Measurements from ENCODE around the gene LRRC36. TPM values are rescaled to one million over a fixed set of nuclear protein-coding genes. Genes with fewer than 3 reads are reported as not detected.
A peak's percentile ranks its signal among the peaks of the same experiment; 100 is the strongest.

Gene LRRC36
- total RNA-seq, 1 donor from 2014 or later = 0.20 TPM

DNA sequence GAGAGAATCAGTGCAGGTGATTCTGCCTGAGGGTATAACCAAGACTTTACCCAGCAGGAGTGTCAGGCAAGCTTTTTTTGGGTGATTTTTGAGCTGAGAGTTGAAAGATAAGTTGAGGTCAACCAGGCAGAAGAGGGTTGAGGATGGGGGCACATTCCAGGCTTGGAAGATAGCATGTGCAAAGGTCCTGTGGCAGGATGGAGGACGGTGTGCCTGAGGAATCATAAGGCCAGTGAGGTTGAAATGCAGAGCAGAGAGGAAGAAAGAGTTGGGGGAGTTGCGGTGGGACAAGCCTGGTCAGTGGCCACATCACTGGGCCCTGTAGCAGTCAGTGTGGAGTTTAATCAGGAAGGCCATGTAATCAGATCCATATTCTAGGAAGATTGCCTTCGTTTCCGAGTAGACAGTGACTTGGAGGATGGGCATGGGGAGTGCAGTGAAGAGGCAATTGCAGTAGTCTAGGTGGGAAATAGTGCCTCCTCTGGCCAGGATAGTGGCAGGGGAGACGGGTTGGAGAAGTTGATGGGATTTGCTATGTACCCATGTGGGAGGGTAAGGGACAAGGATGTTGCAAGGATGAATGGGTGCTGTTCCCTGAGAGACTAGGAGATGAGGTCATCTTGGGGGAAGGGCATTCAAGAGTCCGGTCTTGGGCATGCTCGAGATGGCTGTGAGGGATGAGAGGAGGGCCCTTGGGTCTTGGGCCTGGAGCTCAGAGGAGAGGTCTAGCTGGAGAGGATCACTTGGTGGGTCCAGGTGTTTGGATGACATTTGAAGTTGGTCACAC, 43.4 kb upstream of the LRRC36 start:
- no peak for DNase-seq (ENCODE audit: low spot score)
- no peak overlapping the region for H3K27ac Mint-ChIP-seq (ENCODE audit: unreplicated experiment)
- no peak overlapping the region for H3K4me3 Mint-ChIP-seq (ENCODE audit: unreplicated experiment)
- no peaks in the 10 kb centered on the region for H3K27me3 Mint-ChIP-seq (ENCODE audit: low read depth)
- H3K36me3 Mint-ChIP-seq (ENCODE audit: low read depth) = no peaks in the 10 kb centered on the region
- TF ChIP-seq, protein P1, sequence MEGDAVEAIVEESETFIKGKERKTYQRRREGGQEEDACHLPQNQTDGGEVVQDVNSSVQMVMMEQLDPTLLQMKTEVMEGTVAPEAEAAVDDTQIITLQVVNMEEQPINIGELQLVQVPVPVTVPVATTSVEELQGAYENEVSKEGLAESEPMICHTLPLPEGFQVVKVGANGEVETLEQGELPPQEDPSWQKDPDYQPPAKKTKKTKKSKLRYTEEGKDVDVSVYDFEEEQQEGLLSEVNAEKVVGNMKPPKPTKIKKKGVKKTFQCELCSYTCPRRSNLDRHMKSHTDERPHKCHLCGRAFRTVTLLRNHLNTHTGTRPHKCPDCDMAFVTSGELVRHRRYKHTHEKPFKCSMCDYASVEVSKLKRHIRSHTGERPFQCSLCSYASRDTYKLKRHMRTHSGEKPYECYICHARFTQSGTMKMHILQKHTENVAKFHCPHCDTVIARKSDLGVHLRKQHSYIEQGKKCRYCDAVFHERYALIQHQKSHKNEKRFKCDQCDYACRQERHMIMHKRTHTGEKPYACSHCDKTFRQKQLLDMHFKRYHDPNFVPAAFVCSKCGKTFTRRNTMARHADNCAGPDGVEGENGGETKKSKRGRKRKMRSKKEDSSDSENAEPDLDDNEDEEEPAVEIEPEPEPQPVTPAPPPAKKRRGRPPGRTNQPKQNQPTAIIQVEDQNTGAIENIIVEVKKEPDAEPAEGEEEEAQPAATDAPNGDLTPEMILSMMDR (IDR thresholded peaks at IDR 0.05) = no peak
- peaks cover 14% of the 10 kb centered on the region for H3K4me1 Mint-ChIP-seq (ENCODE audit: low read depth)
- no peaks in the 10 kb centered on the region for H3K9me3 Mint-ChIP-seq (ENCODE audit: low read depth)

DNA sequence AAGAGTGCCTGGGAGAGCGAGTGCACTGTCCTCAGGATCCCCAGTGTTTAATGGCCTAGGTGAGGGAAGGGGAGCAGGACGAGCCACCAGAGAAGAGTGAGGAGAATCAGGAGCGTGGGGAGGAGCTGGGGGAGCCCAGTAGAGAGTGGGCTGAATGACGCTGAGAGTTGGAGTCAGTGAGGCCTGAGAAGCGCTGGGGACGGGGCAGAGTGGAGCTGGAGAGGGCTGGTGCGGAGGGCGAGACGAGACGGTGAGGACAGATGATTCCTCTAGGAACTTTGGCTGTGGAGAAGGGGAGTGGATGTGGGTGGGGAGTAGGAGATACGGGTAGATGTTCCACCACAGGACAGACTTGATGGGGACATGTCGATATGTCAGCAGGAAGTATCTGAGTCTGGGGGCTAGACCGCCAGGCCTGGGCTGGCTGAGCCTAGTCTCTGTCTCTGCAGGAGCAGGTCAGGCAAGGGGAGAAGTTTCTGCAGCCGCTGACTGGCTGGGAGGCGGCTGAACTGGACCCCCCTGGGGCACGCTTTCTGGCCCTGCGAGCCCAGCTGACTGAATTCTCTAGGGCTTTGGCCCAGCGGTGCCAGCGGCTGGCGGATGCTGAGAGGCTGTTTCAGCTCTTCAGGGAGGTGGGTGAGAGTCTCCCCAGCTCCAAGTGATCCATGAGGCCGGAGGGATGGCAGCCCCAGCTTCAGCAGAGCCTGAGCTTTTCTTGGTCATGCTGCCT, 42.6 kb upstream of the LRRC36 start:
- TF ChIP-seq, protein P1 (IDR thresholded peaks at IDR 0.05) = no peak
- no peak overlapping the region for H3K27ac Mint-ChIP-seq (ENCODE audit: unreplicated experiment)
- H3K4me3 Mint-ChIP-seq (ENCODE audit: unreplicated experiment) = no peak overlapping the region
- no peak for DNase-seq (ENCODE audit: low spot score)
- no peaks in the 10 kb centered on the region for H3K27me3 Mint-ChIP-seq (ENCODE audit: low read depth)
- no peaks in the 10 kb centered on the region for H3K9me3 Mint-ChIP-seq (ENCODE audit: low read depth)
- H3K4me1 Mint-ChIP-seq (ENCODE audit: low read depth) = peaks cover 8% of the 10 kb centered on the region
- no peaks in the 10 kb centered on the region for H3K36me3 Mint-ChIP-seq (ENCODE audit: low read depth)

DNA sequence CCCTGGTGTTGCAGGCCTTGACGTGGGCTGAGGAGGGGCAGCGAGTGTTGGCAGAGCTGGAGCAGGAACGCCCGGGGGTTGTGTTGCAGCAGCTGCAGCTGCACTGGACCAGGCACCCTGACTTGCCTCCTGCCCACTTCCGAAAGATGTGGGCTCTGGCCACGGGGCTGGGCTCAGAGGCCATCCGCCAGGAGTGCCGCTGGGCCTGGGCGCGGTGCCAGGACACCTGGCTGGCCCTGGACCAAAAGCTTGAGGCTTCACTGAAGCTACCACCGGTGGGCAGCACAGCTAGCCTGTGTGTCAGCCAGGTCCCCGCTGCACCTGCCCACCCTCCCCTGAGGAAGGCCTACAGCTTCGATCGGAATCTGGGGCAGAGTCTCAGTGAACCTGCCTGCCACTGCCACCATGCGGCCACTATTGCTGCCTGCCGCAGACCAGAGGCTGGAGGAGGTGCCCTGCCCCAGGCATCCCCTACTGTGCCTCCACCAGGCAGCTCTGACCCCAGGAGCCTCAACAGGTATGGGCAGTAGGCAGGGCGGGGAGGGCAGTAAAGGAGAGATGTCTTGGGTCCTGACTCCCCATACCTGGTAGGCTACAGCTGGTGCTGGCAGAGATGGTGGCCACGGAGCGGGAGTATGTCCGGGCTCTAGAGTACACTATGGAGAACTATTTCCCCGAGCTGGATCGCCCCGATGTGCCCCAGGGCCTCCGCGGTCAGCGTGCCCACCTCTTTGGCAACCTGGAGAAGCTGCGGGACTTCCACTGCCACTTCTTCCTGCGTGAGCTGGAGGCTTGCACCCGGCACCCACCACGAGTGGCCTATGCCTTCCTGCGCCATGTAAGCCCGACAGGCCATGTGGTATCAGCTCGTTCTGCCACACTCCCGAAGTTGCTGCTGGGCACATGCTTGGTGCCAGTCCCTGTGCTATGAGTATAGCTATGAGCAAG, 41.6 kb upstream of the LRRC36 start:
- H3K4me1 Mint-ChIP-seq (ENCODE audit: low read depth) = peaks cover 8% of the 10 kb centered on the region
- H3K4me3 Mint-ChIP-seq (ENCODE audit: unreplicated experiment) = no peak overlapping the region
- H3K36me3 Mint-ChIP-seq (ENCODE audit: low read depth) = no peaks in the 10 kb centered on the region
- no peak for DNase-seq (ENCODE audit: low spot score)
- TF ChIP-seq, protein P1 (IDR thresholded peaks at IDR 0.05) = peak; percentile 75
- H3K27me3 Mint-ChIP-seq (ENCODE audit: low read depth) = no peaks in the 10 kb centered on the region
- H3K27ac Mint-ChIP-seq (ENCODE audit: unreplicated experiment) = no peak overlapping the region
- H3K9me3 Mint-ChIP-seq (ENCODE audit: low read depth) = no peaks in the 10 kb centered on the region

DNA sequence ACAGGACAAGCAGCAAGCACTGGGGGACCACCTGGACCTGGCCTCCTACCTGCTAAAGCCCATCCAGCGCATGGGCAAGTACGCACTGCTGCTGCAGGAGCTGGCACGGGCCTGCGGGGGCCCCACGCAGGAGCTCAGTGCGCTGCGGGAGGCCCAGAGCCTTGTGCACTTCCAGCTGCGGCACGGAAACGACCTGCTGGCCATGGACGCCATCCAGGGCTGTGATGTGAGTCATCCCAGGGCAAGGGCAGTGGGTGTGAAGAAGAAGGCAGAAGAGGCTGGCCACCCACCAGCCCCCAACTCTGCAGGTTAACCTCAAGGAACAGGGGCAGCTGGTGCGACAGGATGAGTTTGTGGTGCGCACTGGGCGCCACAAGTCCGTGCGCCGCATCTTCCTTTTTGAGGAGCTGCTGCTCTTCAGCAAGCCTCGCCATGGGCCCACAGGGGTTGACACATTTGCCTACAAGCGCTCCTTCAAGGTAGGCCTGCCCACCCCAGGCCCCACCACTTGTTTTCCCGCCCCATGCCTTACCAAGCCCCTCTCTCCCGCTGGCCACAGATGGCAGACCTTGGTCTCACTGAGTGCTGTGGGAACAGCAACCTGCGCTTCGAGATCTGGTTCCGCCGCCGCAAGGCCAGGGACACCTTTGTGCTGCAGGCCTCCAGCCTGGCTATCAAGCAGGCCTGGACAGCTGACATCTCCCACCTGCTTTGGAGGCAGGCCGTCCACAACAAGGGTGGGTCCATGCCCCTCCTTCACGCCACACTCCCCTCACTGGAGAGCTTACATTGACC, 40.0 kb upstream of the LRRC36 start:
- H3K36me3 Mint-ChIP-seq (ENCODE audit: low read depth) = no peaks in the 10 kb centered on the region
- no peaks in the 10 kb centered on the region for H3K27me3 Mint-ChIP-seq (ENCODE audit: low read depth)
- H3K4me3 Mint-ChIP-seq (ENCODE audit: unreplicated experiment) = no peak overlapping the region
- H3K4me1 Mint-ChIP-seq (ENCODE audit: low read depth) = peaks cover 8% of the 10 kb centered on the region
- DNase-seq (ENCODE audit: low spot score) = no peak
- no peak overlapping the region for H3K27ac Mint-ChIP-seq (ENCODE audit: unreplicated experiment)
- TF ChIP-seq, protein P1 (IDR thresholded peaks at IDR 0.05) = no peak
- H3K9me3 Mint-ChIP-seq (ENCODE audit: low read depth) = no peaks in the 10 kb centered on the region
